MM.1S (cell line): Measurements from ENCODE around the gene ZNF444.
A peak's percentile ranks its signal among the peaks of the same experiment; 100 is the strongest.

Experiments
- DNase-seq: peaks from one replicate; pipeline ENCODE4 v3.0.0-alpha.2; 2015
- H2AFZ ChIP-seq: fragments of 300-600 bp; sonication (generic); 2 replicates; pipeline ENCODE4 v1.6.0; 2016; ENCODE audit warnings: antibody characterized with exemption, low read length
- H3F3A ChIP-seq: fragments of 300-600 bp; sonication (generic); 2 replicates; pipeline ENCODE4 v1.6.1; 2016; ENCODE audit warnings: mild to moderate bottlenecking, antibody characterized with exemption, low read length, moderate library complexity, mixed read lengths; ENCODE audit not compliant: insufficient read depth
- H3K27ac ChIP-seq: fragments of 300-600 bp; sonication (generic); 2 replicates; pipeline ENCODE4 v1.5.1; 2016; ENCODE audit warnings: mild to moderate bottlenecking, low read length
- H3K27me3 ChIP-seq: fragments of 300-600 bp; sonication (generic); replicated peaks from 2 replicates; pipeline ENCODE4 v1.6.0; 2016; ENCODE audit warnings: low read length; ENCODE audit not compliant: insufficient read depth
- H3K36me3 ChIP-seq: fragments of 300-600 bp; sonication (generic); replicated peaks from 2 replicates; pipeline ENCODE4 v1.6.1; 2016; ENCODE audit warnings: mild to moderate bottlenecking, low read length, mixed read lengths; ENCODE audit not compliant: insufficient read depth
- H3K4me1 ChIP-seq: fragments of 300-600 bp; sonication (generic); 2 replicates; pipeline ENCODE4 v1.6.1; 2016; ENCODE audit warnings: low read length, mixed read lengths
- H3K4me2 ChIP-seq: fragments of 300-600 bp; sonication (generic); 2 replicates; pipeline ENCODE4 v1.6.0; 2016; ENCODE audit warnings: low read depth, low read length
- H3K4me3 ChIP-seq: fragments of 300-600 bp; sonication (generic); 2 replicates; pipeline ENCODE4 v1.5.1; 2016; ENCODE audit warnings: low read length, mixed read lengths
- H3K79me2 ChIP-seq: fragments of 300-600 bp; sonication (generic); 2 replicates; pipeline ENCODE4 v1.6.1; 2016; ENCODE audit warnings: mixed run types, low read length, mixed read lengths
- H3K9ac ChIP-seq: fragments of 300-600 bp; sonication (generic); 2 replicates; pipeline ENCODE4 v1.6.1; 2016; ENCODE audit warnings: low read length, mixed read lengths
- H3K9me2 ChIP-seq: fragments of 300-600 bp; sonication (generic); replicated peaks from 2 replicates; pipeline ENCODE4 v1.6.1; 2016; ENCODE audit warnings: mild to moderate bottlenecking, low read length, mixed read lengths; ENCODE audit not compliant: insufficient read depth
- H3K9me3 ChIP-seq: fragments of 300-600 bp; sonication (generic); replicated peaks from 2 replicates; pipeline ENCODE4 v1.6.1; 2016; ENCODE audit warnings: mild to moderate bottlenecking, low read length, mixed read lengths; ENCODE audit not compliant: insufficient read depth
- H4K20me1 ChIP-seq: fragments of 300-600 bp; sonication (generic); 2 replicates; pipeline ENCODE4 v1.6.1; 2016; ENCODE audit warnings: mild to moderate bottlenecking, low read length, moderate library complexity, mixed read lengths; ENCODE audit not compliant: insufficient read depth
- EZH2 ChIP-seq: fragments of 300-600 bp; sonication (generic); optimal IDR thresholded peaks from 2 replicates; pipeline ENCODE3; 2017; ENCODE audit warnings: low read depth, mild to moderate bottlenecking, antibody characterized with exemption, low read length, mixed read lengths
- EZH2phosphoT487 ChIP-seq: fragments of 300-600 bp; sonication (generic); IDR thresholded peaks from 2 replicates; pipeline ENCODE4 v1.6.1; 2018; ENCODE audit warnings: antibody characterized with exemption, low read length
- TF ChIP-seq, protein P1 (sequence below): fragments of 300-600 bp; sonication (generic); IDR thresholded peaks from 2 replicates; pipeline ENCODE4 v1.5.1; 2016; ENCODE audit warnings: antibody characterized with exemption, low read length, mixed read lengths

Gene ZNF444

DNA sequence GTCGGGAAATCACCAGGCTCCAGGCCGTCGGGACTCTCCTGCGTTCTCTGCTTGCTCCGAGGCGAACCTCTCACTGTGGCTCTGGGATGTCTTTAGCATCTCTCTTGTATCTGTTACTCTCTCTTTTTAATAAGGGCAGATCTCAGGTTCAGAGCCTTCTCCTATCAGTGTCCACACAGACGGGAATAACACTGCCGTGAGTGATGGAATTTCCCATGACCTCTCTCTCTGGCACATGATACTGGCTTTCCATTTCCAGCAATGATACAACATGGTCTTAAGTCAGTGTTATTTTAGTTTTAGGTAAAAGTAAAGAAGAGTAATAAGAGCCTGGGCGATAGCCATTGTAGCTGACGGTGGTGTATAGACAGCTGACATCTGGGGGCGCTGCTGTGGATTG, 9.3 kb downstream of the ZNF444 start:
- H2AFZ ChIP-seq = no peak overlapping the region
- H3K9me3 ChIP-seq = no peaks in the 10 kb centered on the region
- H3K27me3 ChIP-seq = no peaks in the 10 kb centered on the region
- no peaks in the 10 kb centered on the region for H3K36me3 ChIP-seq
- H4K20me1 ChIP-seq = no peaks in the 10 kb centered on the region
- no peak for TF ChIP-seq EZH2phosphoT487
- TF ChIP-seq, protein P1, sequence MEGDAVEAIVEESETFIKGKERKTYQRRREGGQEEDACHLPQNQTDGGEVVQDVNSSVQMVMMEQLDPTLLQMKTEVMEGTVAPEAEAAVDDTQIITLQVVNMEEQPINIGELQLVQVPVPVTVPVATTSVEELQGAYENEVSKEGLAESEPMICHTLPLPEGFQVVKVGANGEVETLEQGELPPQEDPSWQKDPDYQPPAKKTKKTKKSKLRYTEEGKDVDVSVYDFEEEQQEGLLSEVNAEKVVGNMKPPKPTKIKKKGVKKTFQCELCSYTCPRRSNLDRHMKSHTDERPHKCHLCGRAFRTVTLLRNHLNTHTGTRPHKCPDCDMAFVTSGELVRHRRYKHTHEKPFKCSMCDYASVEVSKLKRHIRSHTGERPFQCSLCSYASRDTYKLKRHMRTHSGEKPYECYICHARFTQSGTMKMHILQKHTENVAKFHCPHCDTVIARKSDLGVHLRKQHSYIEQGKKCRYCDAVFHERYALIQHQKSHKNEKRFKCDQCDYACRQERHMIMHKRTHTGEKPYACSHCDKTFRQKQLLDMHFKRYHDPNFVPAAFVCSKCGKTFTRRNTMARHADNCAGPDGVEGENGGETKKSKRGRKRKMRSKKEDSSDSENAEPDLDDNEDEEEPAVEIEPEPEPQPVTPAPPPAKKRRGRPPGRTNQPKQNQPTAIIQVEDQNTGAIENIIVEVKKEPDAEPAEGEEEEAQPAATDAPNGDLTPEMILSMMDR = no peak
- TF ChIP-seq EZH2 = no peak
- no peak overlapping the region for H3K9ac ChIP-seq
- H3K4me2 ChIP-seq = no peak overlapping the region
- no peaks in the 10 kb centered on the region for H3F3A ChIP-seq
- H3K9me2 ChIP-seq = no peaks in the 10 kb centered on the region
- H3K27ac ChIP-seq = no peak overlapping the region
- no peak overlapping the region for H3K4me3 ChIP-seq
- H3K4me1 ChIP-seq = no peaks in the 10 kb centered on the region
- H3K79me2 ChIP-seq = peaks cover 18% of the 10 kb centered on the region
- no peak for DNase-seq

DNA sequence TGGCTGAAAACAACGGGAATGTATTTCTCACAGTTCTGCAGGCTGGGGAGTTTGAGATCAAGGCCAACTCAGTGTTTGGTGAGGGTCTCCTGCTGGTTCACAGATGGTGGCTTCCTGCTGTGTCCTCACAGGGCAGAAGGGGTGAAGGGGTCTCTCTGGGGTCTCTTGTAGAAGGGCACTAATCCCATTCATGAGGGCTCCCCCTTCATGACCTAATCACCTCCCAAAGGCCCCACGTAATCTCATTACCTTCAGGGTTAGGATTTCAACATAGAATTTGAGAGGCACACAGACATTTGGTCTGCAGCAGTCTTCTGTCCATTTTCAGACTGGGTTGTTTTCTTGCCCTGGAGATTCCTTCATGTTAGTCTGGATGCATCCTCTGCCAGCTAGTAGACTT, 11.6 kb downstream of the ZNF444 start:
- no peaks in the 10 kb centered on the region for H3K4me1 ChIP-seq
- no peak overlapping the region for H3K4me3 ChIP-seq
- no peaks in the 10 kb centered on the region for H3K27me3 ChIP-seq
- no peak overlapping the region for H3K27ac ChIP-seq
- H3K79me2 ChIP-seq = peaks cover 12% of the 10 kb centered on the region
- H3K9me3 ChIP-seq = no peaks in the 10 kb centered on the region
- H3K9ac ChIP-seq = no peak overlapping the region
- no peak overlapping the region for H2AFZ ChIP-seq
- no peak for DNase-seq
- H4K20me1 ChIP-seq = no peaks in the 10 kb centered on the region
- no peak overlapping the region for H3K4me2 ChIP-seq
- no peak for TF ChIP-seq EZH2
- H3K9me2 ChIP-seq = no peaks in the 10 kb centered on the region
- no peaks in the 10 kb centered on the region for H3K36me3 ChIP-seq
- H3F3A ChIP-seq = no peaks in the 10 kb centered on the region

DNA sequence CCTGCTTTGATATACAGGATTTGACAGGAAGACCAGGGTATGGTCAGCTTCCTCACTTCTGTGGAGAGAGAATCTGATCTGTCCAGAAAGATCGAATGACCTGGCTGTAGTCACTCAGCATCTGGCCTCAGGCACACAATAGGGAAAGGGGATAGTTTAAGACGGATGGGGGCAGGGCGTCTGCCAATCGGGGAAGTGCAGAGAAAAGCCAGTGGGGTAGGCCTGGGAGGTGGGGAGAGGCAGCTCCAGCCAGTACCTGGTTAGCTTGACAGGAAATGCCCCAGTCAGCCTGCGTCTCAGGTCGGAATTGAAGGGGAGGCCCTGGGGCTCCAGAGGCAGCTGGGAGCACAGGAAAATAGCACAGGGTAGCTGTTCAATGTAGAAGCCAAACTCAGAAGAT, 12.4 kb downstream of the ZNF444 start:
- no peak overlapping the region for H2AFZ ChIP-seq
- H3K79me2 ChIP-seq = peaks cover 12% of the 10 kb centered on the region
- no peaks in the 10 kb centered on the region for H3K9me2 ChIP-seq
- H3K4me2 ChIP-seq = no peak overlapping the region
- no peaks in the 10 kb centered on the region for H4K20me1 ChIP-seq
- H3K4me1 ChIP-seq = no peaks in the 10 kb centered on the region
- no peak overlapping the region for H3K27ac ChIP-seq
- H3K9ac ChIP-seq = no peak overlapping the region
- H3K4me3 ChIP-seq = no peak overlapping the region
- TF ChIP-seq EZH2phosphoT487 (no peak), EZH2 (no peak)
- TF ChIP-seq, protein P1 = no peak
- H3K36me3 ChIP-seq = no peaks in the 10 kb centered on the region
- no peaks in the 10 kb centered on the region for H3F3A ChIP-seq
- H3K27me3 ChIP-seq = no peaks in the 10 kb centered on the region
- DNase-seq = no peak
- no peaks in the 10 kb centered on the region for H3K9me3 ChIP-seq

- H3K9me2 ChIP-seq = no peaks in the 10 kb centered on the region
- no peak overlapping the region for H3K9ac ChIP-seq
- no peaks in the 10 kb centered on the region for H3F3A ChIP-seq
- no peak overlapping the region for H2AFZ ChIP-seq
- no peaks in the 10 kb centered on the region for H3K4me1 ChIP-seq
- no peak overlapping the region for H3K4me2 ChIP-seq
- DNase-seq = no peak
- no peaks in the 10 kb centered on the region for H3K9me3 ChIP-seq
- no peaks in the 10 kb centered on the region for H4K20me1 ChIP-seq
- no peak overlapping the region for H3K27ac ChIP-seq
- peaks cover 7% of the 10 kb centered on the region for H3K79me2 ChIP-seq
- H3K4me3 ChIP-seq = no peak overlapping the region
- H3K27me3 ChIP-seq = no peaks in the 10 kb centered on the region
- no peak for TF ChIP-seq EZH2
- TF ChIP-seq, protein P1 = 0 out of 2 replicates have a peak, but pooled peaks have one; percentile 12
- H3K36me3 ChIP-seq = no peaks in the 10 kb centered on the region
Observed at GRCh38 chr19:56155124-56155687, 14.1 kb downstream of the ZNF444 start.
